ENCODE data around the gene OBP2A.

OBP2A gene

DNA sequence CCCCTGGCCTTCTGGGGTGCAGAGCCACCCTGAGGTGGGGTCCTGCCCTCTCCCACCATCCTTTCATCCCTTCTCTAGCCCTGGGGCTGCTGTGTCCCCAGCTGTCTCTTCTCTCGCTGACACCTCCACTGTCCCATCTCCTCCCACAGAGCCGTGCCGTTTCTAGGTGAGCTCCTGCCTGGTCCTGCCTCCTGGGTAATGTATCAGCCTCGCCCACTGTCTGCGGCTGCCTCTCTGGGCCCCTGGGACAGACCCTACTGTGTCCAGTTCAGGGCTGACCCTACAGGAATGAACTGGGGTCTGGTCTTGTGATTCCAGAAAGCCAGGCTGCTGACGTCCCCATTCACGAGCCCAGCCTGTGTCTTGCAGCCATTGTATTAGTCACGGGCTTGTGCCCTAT is 19.7 kb downstream of the OBP2A start:
- Histone ChIP-seq H3K9me3 (ENCODE audit: insufficient read depth, low read length) (peaks cover 12% of the 10 kb centered on the region), H3K9ac (ENCODE audit: insufficient read length, low read depth) (no peak overlapping the region), H3K27me3 (ENCODE audit: insufficient read depth, insufficient read length) (no peaks in the 10 kb centered on the region), H3K4me3 (ENCODE audit: insufficient read length, low read depth) (no peak overlapping the region), H3K4me1 (ENCODE audit: insufficient read depth, insufficient read length) (peaks cover 10% of the 10 kb centered on the region), H3K36me3 (ENCODE audit: insufficient read depth, insufficient read length, low read length) (no peaks in the 10 kb centered on the region)
- DNase-seq (ENCODE audit: low read depth, low spot score) = no peak
- TF ChIP-seq SUZ12 (IDR thresholded peaks at IDR 0.05; ENCODE audit: extremely low read depth, insufficient read depth, insufficient read length) (no peak), YY1 (IDR thresholded peaks at IDR 0.05; ENCODE audit: insufficient read depth, insufficient read length) (no peak), ZNF274 (IDR thresholded peaks at IDR 0.05; ENCODE audit: low read depth, low read length) (no peak)

DNA sequence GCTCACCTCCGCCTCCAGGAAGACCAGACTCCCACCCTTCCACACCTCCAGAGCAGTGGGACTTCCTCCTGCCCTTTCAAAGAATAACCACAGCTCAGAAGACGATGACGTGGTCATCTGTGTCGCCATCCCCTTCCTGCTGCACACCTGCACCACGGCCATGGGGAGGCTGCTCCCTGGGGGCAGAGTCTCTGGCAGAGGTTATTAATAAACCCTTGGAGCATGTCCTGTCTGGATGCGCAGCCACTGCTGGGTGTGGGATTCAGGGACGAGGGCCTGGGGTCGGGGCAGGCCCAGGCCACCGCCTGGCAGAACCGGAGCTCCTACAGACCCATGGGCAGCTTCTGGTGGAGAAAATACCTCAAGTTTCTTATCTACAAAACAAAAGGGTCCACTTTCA is 20.6 kb downstream of the OBP2A start:
- Histone ChIP-seq H3K4me3 (ENCODE audit: insufficient read length, low read depth) (no peak overlapping the region), H3K36me3 (ENCODE audit: insufficient read depth, insufficient read length, low read length) (no peaks in the 10 kb centered on the region), H3K9ac (ENCODE audit: insufficient read length, low read depth) (no peak overlapping the region), H3K27me3 (ENCODE audit: insufficient read depth, insufficient read length) (no peaks in the 10 kb centered on the region), H3K9me3 (ENCODE audit: insufficient read depth, low read length) (peaks cover 12% of the 10 kb centered on the region), H3K4me1 (ENCODE audit: insufficient read depth, insufficient read length) (peaks cover 10% of the 10 kb centered on the region)
- TF ChIP-seq YY1 (IDR thresholded peaks at IDR 0.05; ENCODE audit: insufficient read depth, insufficient read length) (no peak), SUZ12 (IDR thresholded peaks at IDR 0.05; ENCODE audit: extremely low read depth, insufficient read depth, insufficient read length) (no peak), ZNF274 (IDR thresholded peaks at IDR 0.05; ENCODE audit: low read depth, low read length) (no peak)
- DNase-seq (ENCODE audit: low read depth, low spot score) = no peak

DNA sequence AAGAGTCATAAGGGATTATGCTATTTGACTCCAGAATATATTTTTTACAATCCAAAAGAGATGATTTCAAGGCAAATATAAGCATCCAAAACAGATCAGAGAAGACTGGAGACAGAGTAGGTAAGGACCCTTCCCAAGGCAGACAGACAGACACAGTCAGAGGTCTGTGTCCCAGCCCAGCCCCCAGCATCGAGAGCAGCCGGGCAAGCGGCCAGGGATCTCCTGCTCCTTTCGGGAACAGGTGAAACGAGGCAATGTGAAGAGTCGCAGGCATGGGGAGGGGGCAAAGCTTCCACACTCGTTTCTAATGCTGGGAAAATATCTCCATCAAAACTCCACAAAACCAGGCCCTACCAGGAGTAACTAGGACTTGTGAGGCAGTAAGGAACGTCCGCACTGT is 21.4 kb downstream of the OBP2A start:
- Histone ChIP-seq H3K36me3 (ENCODE audit: insufficient read depth, insufficient read length, low read length) (no peaks in the 10 kb centered on the region), H3K4me3 (ENCODE audit: insufficient read length, low read depth) (no peak overlapping the region), H3K4me1 (ENCODE audit: insufficient read depth, insufficient read length) (peaks cover 10% of the 10 kb centered on the region), H3K27me3 (ENCODE audit: insufficient read depth, insufficient read length) (no peaks in the 10 kb centered on the region), H3K9me3 (ENCODE audit: insufficient read depth, low read length) (peaks cover 12% of the 10 kb centered on the region), H3K9ac (ENCODE audit: insufficient read length, low read depth) (no peak overlapping the region)
- TF ChIP-seq ZNF274 (IDR thresholded peaks at IDR 0.05; ENCODE audit: low read depth, low read length) (no peak), SUZ12 (IDR thresholded peaks at IDR 0.05; ENCODE audit: extremely low read depth, insufficient read depth, insufficient read length) (no peak), YY1 (IDR thresholded peaks at IDR 0.05; ENCODE audit: insufficient read depth, insufficient read length) (no peak)
- DNase-seq (ENCODE audit: low read depth, low spot score) = no peak

DNA sequence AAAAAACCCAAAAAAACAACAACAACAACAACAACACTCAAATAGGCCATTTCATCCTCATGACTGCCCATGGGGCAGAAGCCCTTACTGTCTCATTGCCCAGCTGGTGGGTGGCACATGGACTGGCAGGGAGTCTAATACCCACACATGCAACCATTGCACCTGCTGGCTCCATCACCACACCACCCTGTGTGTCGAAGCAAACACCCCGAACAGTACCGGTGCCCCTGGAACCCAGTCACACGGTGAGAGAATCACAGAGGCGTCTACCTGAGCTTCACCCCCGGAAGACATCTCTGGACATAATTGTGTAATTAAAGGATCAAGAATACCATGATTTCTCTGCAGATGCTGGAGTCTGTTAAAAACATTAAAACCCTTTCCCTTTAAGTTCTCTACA is 22.1 kb downstream of the OBP2A start:
- Histone ChIP-seq H3K9me3 (ENCODE audit: insufficient read depth, low read length) (peaks cover 12% of the 10 kb centered on the region), H3K4me3 (ENCODE audit: insufficient read length, low read depth) (no peak overlapping the region), H3K27me3 (ENCODE audit: insufficient read depth, insufficient read length) (no peaks in the 10 kb centered on the region), H3K4me1 (ENCODE audit: insufficient read depth, insufficient read length) (peaks cover 10% of the 10 kb centered on the region), H3K36me3 (ENCODE audit: insufficient read depth, insufficient read length, low read length) (no peaks in the 10 kb centered on the region), H3K9ac (ENCODE audit: insufficient read length, low read depth) (no peak overlapping the region)
- DNase-seq (ENCODE audit: low read depth, low spot score) = no peak
- no peak for TF ChIP-seq YY1 (IDR thresholded peaks at IDR 0.05; ENCODE audit: insufficient read depth, insufficient read length)
- TF ChIP-seq SUZ12 (IDR thresholded peaks at IDR 0.05; ENCODE audit: extremely low read depth, insufficient read depth, insufficient read length) = no peak
- TF ChIP-seq ZNF274 (IDR thresholded peaks at IDR 0.05; ENCODE audit: low read depth, low read length) = no peak

DNA sequence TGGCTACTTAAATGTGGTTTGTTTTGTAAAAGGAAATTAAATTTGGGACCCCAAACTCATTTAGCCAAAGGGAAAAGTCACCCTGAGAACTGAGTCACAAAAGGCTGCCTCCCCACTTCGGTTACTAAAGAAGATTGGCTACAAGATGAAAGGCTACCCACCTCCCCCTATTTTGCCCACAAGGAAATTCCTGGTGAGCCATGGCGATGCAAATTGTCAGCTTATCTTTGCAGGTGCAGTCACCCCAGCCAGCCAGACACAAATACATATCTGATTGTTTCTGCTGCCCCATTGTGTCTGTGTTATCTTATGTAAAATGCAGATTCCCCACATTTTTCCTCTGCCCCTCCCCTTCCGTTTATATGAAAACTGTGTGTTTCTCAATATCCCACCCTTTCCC is 24.5 kb downstream of the OBP2A start:
- H3K36me3 ChIP-seq (ENCODE audit: insufficient read depth, insufficient read length, low read length) = no peaks in the 10 kb centered on the region
- no peak for TF ChIP-seq ZNF274 (IDR thresholded peaks at IDR 0.05; ENCODE audit: low read depth, low read length)
- TF ChIP-seq SUZ12 (IDR thresholded peaks at IDR 0.05; ENCODE audit: extremely low read depth, insufficient read depth, insufficient read length) = no peak
- no peak overlapping the region for H3K4me3 ChIP-seq (ENCODE audit: insufficient read length, low read depth)
- peaks cover 3% of the 10 kb centered on the region for H3K4me1 ChIP-seq (ENCODE audit: insufficient read depth, insufficient read length)
- DNase-seq (ENCODE audit: low read depth, low spot score) = no peak
- H3K9ac ChIP-seq (ENCODE audit: insufficient read length, low read depth) = no peak overlapping the region
- peaks cover 12% of the 10 kb centered on the region for H3K9me3 ChIP-seq (ENCODE audit: insufficient read depth, low read length)
- peaks cover 3% of the 10 kb centered on the region for H3K27me3 ChIP-seq (ENCODE audit: insufficient read depth, insufficient read length)

DNA sequence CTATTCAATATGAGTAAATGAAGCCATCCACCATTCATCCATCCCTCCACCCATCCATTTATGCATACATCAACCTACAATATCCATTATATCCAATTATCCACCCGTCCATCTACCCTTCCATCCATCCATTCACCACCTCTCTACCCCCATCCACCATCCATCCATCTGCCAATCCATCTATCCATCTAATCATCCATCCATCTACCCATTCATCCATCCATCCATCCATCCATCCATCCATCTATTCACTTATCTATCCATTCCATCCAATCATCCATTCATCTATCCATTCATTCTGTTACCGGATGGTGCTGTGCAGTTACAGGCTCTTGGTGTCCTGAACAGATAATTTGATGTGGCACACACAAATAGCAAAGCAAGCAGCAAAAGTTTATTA is 26.3 kb downstream of the OBP2A start:
- no peaks in the 10 kb centered on the region for H3K4me1 ChIP-seq (ENCODE audit: insufficient read depth, insufficient read length)
- H3K36me3 ChIP-seq (ENCODE audit: insufficient read depth, insufficient read length, low read length) = no peaks in the 10 kb centered on the region
- peaks cover 3% of the 10 kb centered on the region for H3K27me3 ChIP-seq (ENCODE audit: insufficient read depth, insufficient read length)
- no peak overlapping the region for H3K9ac ChIP-seq (ENCODE audit: insufficient read length, low read depth)
- H3K9me3 ChIP-seq (ENCODE audit: insufficient read depth, low read length) = peaks cover 12% of the 10 kb centered on the region
- H3K4me3 ChIP-seq (ENCODE audit: insufficient read length, low read depth) = no peak overlapping the region
- DNase-seq (ENCODE audit: low read depth, low spot score) = no peak
- TF ChIP-seq SUZ12 (IDR thresholded peaks at IDR 0.05; ENCODE audit: extremely low read depth, insufficient read depth, insufficient read length) (no peak), YY1 (IDR thresholded peaks at IDR 0.05; ENCODE audit: insufficient read depth, insufficient read length) (no peak), ZNF274 (IDR thresholded peaks at IDR 0.05; ENCODE audit: low read depth, low read length) (no peak)

DNA sequence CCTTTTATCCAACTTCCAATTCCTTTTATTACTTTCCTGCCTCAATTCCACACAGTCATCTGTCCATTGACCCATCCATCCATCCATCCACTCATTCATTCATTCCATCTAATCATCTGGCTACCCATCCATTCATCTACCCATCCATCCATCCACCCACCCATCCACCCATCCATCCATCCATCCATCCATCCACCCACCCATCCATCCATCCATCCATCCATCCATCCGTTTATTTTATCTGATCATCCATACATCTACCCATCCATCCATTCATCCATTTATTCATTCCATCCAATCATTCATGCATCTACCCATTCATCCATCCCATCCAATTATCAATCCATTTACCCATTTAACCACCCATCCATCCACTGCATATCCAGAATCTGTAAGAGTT is 27.2 kb downstream of the OBP2A start:
- no peak overlapping the region for H3K4me3 ChIP-seq (ENCODE audit: insufficient read length, low read depth)
- no peak for TF ChIP-seq YY1 (IDR thresholded peaks at IDR 0.05; ENCODE audit: insufficient read depth, insufficient read length)
- no peak for TF ChIP-seq SUZ12 (IDR thresholded peaks at IDR 0.05; ENCODE audit: extremely low read depth, insufficient read depth, insufficient read length)
- TF ChIP-seq ZNF274 (IDR thresholded peaks at IDR 0.05; ENCODE audit: low read depth, low read length) = no peak
- DNase-seq (ENCODE audit: low read depth, low spot score) = no peak
- no peaks in the 10 kb centered on the region for H3K4me1 ChIP-seq (ENCODE audit: insufficient read depth, insufficient read length)
- H3K9ac ChIP-seq (ENCODE audit: insufficient read length, low read depth) = no peak overlapping the region
- H3K36me3 ChIP-seq (ENCODE audit: insufficient read depth, insufficient read length, low read length) = no peaks in the 10 kb centered on the region
- H3K27me3 ChIP-seq (ENCODE audit: insufficient read depth, insufficient read length) = peaks cover 3% of the 10 kb centered on the region
- peaks cover 12% of the 10 kb centered on the region for H3K9me3 ChIP-seq (ENCODE audit: insufficient read depth, low read length)

DNA sequence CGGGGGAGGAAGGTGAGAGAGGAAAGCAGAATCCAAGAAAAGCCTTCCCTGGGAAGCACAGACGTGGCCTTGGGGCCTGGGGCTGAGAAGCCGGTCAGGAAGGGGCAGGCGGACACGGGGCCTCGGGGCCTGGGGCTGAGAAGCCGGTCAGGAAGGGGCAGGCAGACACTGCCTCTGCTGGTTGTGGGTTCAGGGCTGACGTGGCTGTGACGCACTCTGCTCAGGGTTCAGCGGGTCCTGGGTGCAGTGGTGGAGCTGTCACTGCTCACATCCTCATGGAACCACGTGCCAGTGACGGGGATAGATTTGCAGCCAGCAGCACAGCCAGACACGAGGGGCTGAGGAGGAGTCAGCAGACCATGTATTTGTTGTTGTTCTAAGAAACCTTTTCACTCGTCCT is 28.4 kb downstream of the OBP2A start:
- no peak overlapping the region for H3K4me3 ChIP-seq (ENCODE audit: insufficient read length, low read depth)
- H3K36me3 ChIP-seq (ENCODE audit: insufficient read depth, insufficient read length, low read length) = no peaks in the 10 kb centered on the region
- no peaks in the 10 kb centered on the region for H3K4me1 ChIP-seq (ENCODE audit: insufficient read depth, insufficient read length)
- H3K27me3 ChIP-seq (ENCODE audit: insufficient read depth, insufficient read length) = peaks cover 3% of the 10 kb centered on the region
- no peak overlapping the region for H3K9ac ChIP-seq (ENCODE audit: insufficient read length, low read depth)
- no peak for DNase-seq (ENCODE audit: low read depth, low spot score)
- H3K9me3 ChIP-seq (ENCODE audit: insufficient read depth, low read length) = peaks cover 5% of the 10 kb centered on the region; the same call in 1 of the 2 replicates
- TF ChIP-seq YY1 (IDR thresholded peaks at IDR 0.05; ENCODE audit: insufficient read depth, insufficient read length) (no peak), SUZ12 (IDR thresholded peaks at IDR 0.05; ENCODE audit: extremely low read depth, insufficient read depth, insufficient read length) (no peak), ZNF274 (IDR thresholded peaks at IDR 0.05; ENCODE audit: low read depth, low read length) (no peak)
